ENCODE measurements around the gene SETD6.

GRCh38 chr16:58497935-58498334 lies 17.4 kb upstream of the SETD6 start:
- no peak for TF ChIP-seq CBX8 (IDR thresholded peaks at IDR 0.05)
- no peak for TF ChIP-seq EP300 (IDR thresholded peaks at IDR 0.05)
- TF ChIP-seq CTCF (IDR thresholded peaks at IDR 0.05): no peak
- TF ChIP-seq RARB (CRISPR knock-in tag; IDR thresholded peaks at IDR 0.05): no peak
- TF ChIP-seq RCOR1 (IDR thresholded peaks at IDR 0.05; ENCODE audit: low read depth, low read length): no peak
- no peak for TF ChIP-seq JUNB (IDR thresholded peaks at IDR 0.05)

All from A549 (cell line).